Measurements from ENCODE around the gene CREB3L2.
"Not testable (repeated sequence)": the region's sequence is repeated elsewhere in the genome, so short reads cannot be mapped to it uniquely, and the experiment has no call there.

The CREB3L2 gene

DNA sequence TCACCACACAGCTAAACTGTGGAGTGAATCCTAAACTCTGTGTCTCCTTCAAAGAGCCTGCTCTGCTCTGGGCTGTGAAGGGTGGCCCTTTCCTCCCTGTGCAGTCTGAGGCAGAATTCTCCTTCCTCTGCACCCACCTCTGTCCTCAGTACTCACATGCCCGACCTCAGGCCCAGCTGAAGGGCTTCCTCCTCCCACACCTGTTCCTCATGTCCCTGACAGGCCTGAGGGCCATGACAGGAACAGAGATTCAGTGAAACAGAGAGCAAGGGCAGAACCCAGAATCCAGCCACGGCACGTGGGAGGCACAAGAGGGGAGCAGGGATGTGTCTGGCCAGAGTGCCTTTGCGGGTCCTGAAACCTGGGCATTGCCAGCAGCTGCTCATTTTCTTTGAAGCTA lies 13.9 kb downstream of the CREB3L2 start:
- DNase-seq (ENCODE audit: low read depth) = no peak

GRCh38 chr7:137987563-137987962 lies 14.3 kb downstream of the CREB3L2 start:
- no peak for DNase-seq (ENCODE audit: low read depth)

DNA sequence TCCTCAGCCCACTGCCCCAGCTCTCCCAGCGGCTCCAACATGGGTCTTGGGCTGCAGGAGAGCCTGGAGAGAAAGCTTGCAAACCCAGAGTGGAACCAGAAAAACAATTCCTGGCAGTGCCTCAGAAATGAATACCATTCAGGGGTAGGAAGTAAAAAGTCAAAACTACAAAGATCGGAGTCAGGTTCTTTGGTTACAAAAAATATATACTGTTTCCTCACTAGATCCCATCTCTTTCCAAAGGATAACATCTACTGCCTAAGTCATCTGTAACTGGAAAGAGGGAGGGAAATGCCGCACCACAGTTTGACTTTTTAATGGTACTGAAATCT lies 14.9 kb downstream of the CREB3L2 start:
- no peak for DNase-seq (ENCODE audit: low read depth)

DNA sequence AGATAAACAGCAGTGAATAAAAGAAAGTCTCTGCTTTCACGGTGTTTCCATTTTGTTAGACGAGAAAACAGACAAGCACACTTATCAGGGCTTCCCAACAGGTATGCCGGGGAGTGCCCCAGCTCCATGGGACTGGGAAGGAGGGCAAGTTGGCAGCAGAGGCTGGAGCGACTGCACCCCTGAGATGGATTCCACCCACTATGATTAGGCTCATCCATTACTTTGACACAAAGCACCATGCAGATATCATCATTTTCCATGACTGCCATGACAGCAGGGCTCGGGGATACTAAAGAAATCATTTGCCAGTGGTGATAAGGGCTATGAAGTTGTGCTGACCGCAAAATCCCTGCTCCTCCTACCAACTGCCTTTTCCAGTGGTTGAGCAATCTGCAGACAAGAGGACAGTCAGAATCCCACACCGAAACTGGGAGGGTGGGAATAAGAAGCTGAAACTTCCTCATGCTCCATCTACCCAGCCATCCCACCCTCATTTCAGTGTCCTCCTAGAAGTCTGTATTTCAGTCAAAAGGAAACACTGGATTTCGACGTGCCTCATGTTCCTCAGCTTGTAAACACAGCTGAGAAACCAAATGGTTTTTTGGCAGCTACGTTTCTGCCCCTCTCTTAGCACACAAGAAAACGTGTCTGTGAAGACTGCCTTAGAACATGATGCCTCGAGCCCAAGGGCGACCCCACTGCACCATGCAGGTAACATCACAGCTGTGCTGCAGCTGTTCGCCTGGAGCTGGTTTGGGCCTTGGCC lies 15.5 kb downstream of the CREB3L2 start:
- DNase-seq (ENCODE audit: low read depth) = no peak

GRCh38 chr7:137985897-137986251 lies 16.0 kb downstream of the CREB3L2 start:
- DNase-seq (ENCODE audit: low read depth) = no peak

- no peak for DNase-seq (ENCODE audit: low read depth)
These were observed 16.5 kb downstream of the CREB3L2 start for GRCh38 chr7:137985253-137985896.

GRCh38 chr7:137984181-137985041 lies 17.5 kb downstream of the CREB3L2 start:
- no peak for DNase-seq (ENCODE audit: low read depth)

- no peak for DNase-seq (ENCODE audit: low read depth)
These were observed 18.4 kb downstream of the CREB3L2 start for GRCh38 chr7:137983323-137984008.

- DNase-seq (ENCODE audit: low read depth) = not testable (repeated sequence)
These were observed 19.5 kb downstream of the CREB3L2 start for GRCh38 chr7:137982394-137982793.

GRCh38 chr7:137981668-137982067 lies 20.2 kb downstream of the CREB3L2 start:
- no peak for DNase-seq (ENCODE audit: low read depth)

GRCh38 chr7:137981175-137981574 lies 20.7 kb downstream of the CREB3L2 start:
- no peak for DNase-seq (ENCODE audit: low read depth)

DNA sequence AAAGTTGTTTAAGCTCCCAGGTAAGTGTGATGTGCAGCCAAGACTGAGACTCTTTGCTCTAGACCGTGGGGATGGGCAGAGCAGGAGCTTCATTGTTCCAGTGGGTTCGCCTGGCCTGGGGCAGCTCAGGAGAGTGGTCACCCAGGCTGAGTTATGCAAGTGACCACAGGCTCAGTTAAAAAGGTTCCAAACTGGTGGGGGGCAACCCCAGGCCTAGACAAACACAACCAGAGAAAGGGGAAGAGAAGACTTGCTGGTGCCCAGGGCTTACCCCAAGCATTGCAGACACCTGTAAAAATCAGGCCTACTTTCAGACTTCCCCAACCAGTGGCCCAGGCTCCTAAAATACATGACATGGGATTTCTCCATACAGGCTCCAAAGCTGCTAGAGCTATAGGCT lies 21.6 kb downstream of the CREB3L2 start:
- DNase-seq (ENCODE audit: low read depth) = no peak

GRCh38 chr7:137978464-137979237 lies 23.2 kb downstream of the CREB3L2 start:
- DNase-seq (ENCODE audit: low read depth) = no peak

DNA sequence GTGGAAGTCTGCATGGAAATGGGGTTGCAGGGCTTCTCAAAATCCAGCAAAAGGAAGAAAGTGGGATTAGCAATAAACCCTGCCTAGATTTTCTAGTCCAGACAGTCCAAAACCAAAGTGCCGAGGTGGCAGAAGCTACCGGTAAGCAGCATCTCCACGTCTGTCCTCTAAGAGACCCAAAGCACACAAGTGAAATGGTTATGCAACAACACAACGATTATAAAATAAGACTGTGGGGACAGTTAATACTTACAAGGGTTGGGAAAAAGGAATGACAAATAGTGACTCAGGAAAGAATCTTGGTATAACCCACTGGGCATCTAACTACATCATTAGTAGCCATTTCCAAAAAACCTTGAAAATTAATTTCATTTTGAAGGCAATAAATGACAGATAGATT lies 24.7 kb downstream of the CREB3L2 start:
- DNase-seq (ENCODE audit: low read depth) = no peak

- no peak for DNase-seq (ENCODE audit: low read depth)
These were observed 25.2 kb downstream of the CREB3L2 start for GRCh38 chr7:137976696-137977095.

GRCh38 chr7:137976232-137976631 lies 25.7 kb downstream of the CREB3L2 start:
- no peak for DNase-seq (ENCODE audit: low read depth)

GRCh38 chr7:137975768-137976167 lies 26.1 kb downstream of the CREB3L2 start:
- DNase-seq (ENCODE audit: low read depth) = no peak

- DNase-seq (ENCODE audit: low read depth) = no peak
These were observed 26.7 kb downstream of the CREB3L2 start for GRCh38 chr7:137975221-137975620.

GRCh38 chr7:137974766-137975165 lies 27.1 kb downstream of the CREB3L2 start:
- no peak for DNase-seq (ENCODE audit: low read depth)

- DNase-seq (ENCODE audit: low read depth) = no peak
These were observed 31.5 kb downstream of the CREB3L2 start for GRCh38 chr7:137970253-137970975.

DNA sequence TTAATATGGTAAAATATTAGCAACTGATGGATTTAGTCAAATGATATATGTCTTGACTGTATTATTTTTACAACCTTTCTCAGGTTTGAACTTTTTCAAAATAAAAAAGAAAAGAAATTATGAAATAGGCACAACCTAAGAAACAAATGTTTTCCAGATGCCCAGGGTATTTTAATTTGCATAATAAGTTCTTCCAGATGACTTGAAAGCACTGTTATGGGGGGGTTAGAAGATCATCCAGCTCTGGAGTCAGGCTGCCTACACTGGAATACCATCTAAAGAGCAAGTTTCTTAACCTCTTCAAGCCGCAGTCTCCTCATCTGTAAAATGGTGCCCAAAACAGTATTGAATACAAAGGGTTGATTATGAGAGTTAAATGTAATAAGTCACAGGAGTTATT lies 32.1 kb downstream of the CREB3L2 start:
- DNase-seq (ENCODE audit: low read depth) = no peak

Measured in activated T-cell treated with anti-CD3 and anti-CD28 coated beads for 24 hours (primary cell).